HG03097 (cell line): ENCODE data around the gene TUT1.

Source experiments
- ATAC-seq: cut with Tn5 transposase; IDR thresholded peaks from one replicate; pipeline ENCODE4 v1.9.1; 2021; ENCODE audit not compliant: unreplicated experiment, low FRiP score

Gene TUT1

GRCh38 chr11:62544581-62545436 lies 46.5 kb downstream of the TUT1 start:
- ATAC-seq = no peak

- ATAC-seq = no peak
Measured at GRCh38 chr11:62543680-62544444, 47.5 kb downstream of the TUT1 start.

GRCh38 chr11:62542750-62543567 lies 48.4 kb downstream of the TUT1 start:
- peak; percentile 32 for ATAC-seq

- ATAC-seq = no peak
Measured at GRCh38 chr11:62542111-62542745, 49.1 kb downstream of the TUT1 start.

- ATAC-seq = peak; percentile 45
Measured at GRCh38 chr11:62540804-62541701, 50.3 kb downstream of the TUT1 start.

- ATAC-seq = no peak
Measured at GRCh38 chr11:62539238-62539925, 51.9 kb downstream of the TUT1 start.

GRCh38 chr11:62538470-62539237 lies 52.7 kb downstream of the TUT1 start:
- ATAC-seq = no peak

GRCh38 chr11:62536301-62536957 lies 54.9 kb downstream of the TUT1 start:
- no peak for ATAC-seq

- ATAC-seq = no peak
Measured at GRCh38 chr11:62535802-62536201, 55.5 kb downstream of the TUT1 start.

- ATAC-seq = no peak
Measured at GRCh38 chr11:62534779-62535545, 56.4 kb downstream of the TUT1 start.

- ATAC-seq = no peak
Measured at GRCh38 chr11:62532096-62532495, 59.2 kb downstream of the TUT1 start.
